ENCODE results near the gene HECW1. TPM values are rescaled to one million over a fixed set of nuclear protein-coding genes. Genes with fewer than 3 reads are reported as not detected.

Gene HECW1
- total and polyA plus RNA-seq, 2 of the 13 experiments (the other 11 are each of a cell fraction or from before 2014, with no cell fraction given): not detected

DNA sequence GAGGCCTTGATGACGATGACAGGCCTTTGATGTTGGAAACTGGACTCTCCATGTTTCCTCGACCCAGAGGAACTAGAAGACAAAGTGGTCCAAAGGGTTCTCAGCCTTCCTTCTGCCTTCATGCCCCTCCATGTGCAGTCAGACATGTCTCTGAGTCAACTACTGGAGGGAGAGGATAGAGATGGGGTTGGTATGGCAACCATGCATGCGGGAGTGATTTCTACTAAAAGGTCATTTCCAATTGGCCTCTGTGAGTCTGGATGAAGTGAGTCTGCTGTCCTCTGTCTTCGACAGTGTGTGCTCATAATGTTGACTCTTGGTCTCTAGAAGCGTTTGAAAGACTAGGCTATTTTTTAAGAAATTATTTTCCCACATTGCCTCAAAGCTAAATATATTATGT is 499.7 kb downstream of the HECW1 start:
- BruUV-seq (replicated peaks): no TSS peak
- Histone ChIP-seq H3K9ac (ENCODE audit: insufficient read depth, low read depth, low read length) (no peak overlapping the region), H3K79me2 (ENCODE audit: insufficient read depth, low read length) (peaks cover 6% of the 10 kb centered on the region), H3K9me3 (ENCODE audit: low read length) (no peaks in the 10 kb centered on the region), H2AFZ (ENCODE audit: low read length) (no peak overlapping the region), H4K20me1 (ENCODE audit: insufficient read depth, low read length) (0 out of 2 replicates have a peak, but pooled peaks cover 4% of the 10 kb centered on the region), H3K36me3 (replicated peaks in 1 of 2; ENCODE audit: control insufficient read depth in 1 of 2, insufficient read depth in 2 of 2, low read length in 2 of 2) (peaks cover 15 to 64% of the 10 kb centered on the region in 2 experiments), H3K4me1 (ENCODE audit: insufficient read depth, low read length) (no peaks in the 10 kb centered on the region), H3K4me3 (replicated peaks in 1 of 3; ENCODE audit: insufficient read depth in 1 of 3, low read depth in 2 of 3, low read length in 3 of 3) (no peak overlapping the region), H3K27ac (ENCODE audit: extremely low read length, insufficient read depth, low read length) (no peak overlapping the region), H3K4me2 (ENCODE audit: low read depth, low read length) (no peak overlapping the region), H3K27me3 (ENCODE audit: control insufficient read depth in 1 of 2, insufficient read depth in 2 of 2, low read length in 2 of 2) (no peaks in the 10 kb centered on the region)
- ChIA-PET POLR2A (no interaction called here), CTCF (ENCODE audit: low intra/inter-chr PET ratio, low total read pairs) (no interaction called here)
- in situ Hi-C loops (cut with HindIII; ENCODE audit: extremely low pct_ligation_motif_present, low pct_unique_long_range_greater_than_20kb): no loop called here
- 93% methylated on average over 5 of the region's 5 CpGs for WGBS (ENCODE audit: low lambda C conversion rate)
- DNase-seq (ENCODE audit: low spot score) (no peak), ATAC-seq (no peak), FAIRE-seq (no peak)
- TF ChIP-seq ZNF704 (CRISPR knock-in tag; IDR thresholded peaks at IDR 0.05; ENCODE audit: borderline replicate concordance) (no peak), EEA1 (CRISPR knock-in tag; IDR thresholded peaks at IDR 0.05; ENCODE audit: borderline replicate concordance) (no peak), ZNF709 (CRISPR knock-in tag; IDR thresholded peaks at IDR 0.05) (no peak), ZNF34 (CRISPR knock-in tag; IDR thresholded peaks at IDR 0.05; ENCODE audit: borderline replicate concordance) (no peak), ARHGAP35 (CRISPR knock-in tag; IDR thresholded peaks at IDR 0.05; ENCODE audit: borderline replicate concordance) (no peak), ZNF530 (CRISPR knock-in tag; IDR thresholded peaks at IDR 0.05; ENCODE audit: low read depth) (no peak), E2F5 (CRISPR knock-in tag; conservative IDR thresholded peaks at IDR 0.05) (no peak), ZNF850 (CRISPR knock-in tag; conservative IDR thresholded peaks at IDR 0.05) (no peak), RBM39 (IDR thresholded peaks at IDR 0.05; ENCODE audit: low read depth, low read length, poor library complexity, severe bottlenecking) (no peak), RELA (CRISPR knock-in tag; IDR thresholded peaks at IDR 0.05) (no peak), SKIL (CRISPR knock-in tag; IDR thresholded peaks at IDR 0.05; ENCODE audit: borderline replicate concordance) (no peak), HMG20B (CRISPR knock-in tag; conservative IDR thresholded peaks at IDR 0.05) (no peak), ZNF335 (CRISPR knock-in tag; IDR thresholded peaks at IDR 0.05) (no peak), KAT2B (IDR thresholded peaks at IDR 0.05; ENCODE audit: borderline replicate concordance, low read depth, low read length) (no peak), NRL (CRISPR knock-in tag; IDR thresholded peaks at IDR 0.05; ENCODE audit: borderline replicate concordance) (no peak), TBX3 (IDR thresholded peaks at IDR 0.05; ENCODE audit: borderline replicate concordance) (no peak), ZBTB7A (CRISPR knock-in tag; IDR thresholded peaks at IDR 0.05) (no peak), MTA1 (CRISPR knock-in tag; IDR thresholded peaks at IDR 0.05; ENCODE audit: borderline replicate concordance) (no peak)
- TF ChIP-seq, protein P1, sequence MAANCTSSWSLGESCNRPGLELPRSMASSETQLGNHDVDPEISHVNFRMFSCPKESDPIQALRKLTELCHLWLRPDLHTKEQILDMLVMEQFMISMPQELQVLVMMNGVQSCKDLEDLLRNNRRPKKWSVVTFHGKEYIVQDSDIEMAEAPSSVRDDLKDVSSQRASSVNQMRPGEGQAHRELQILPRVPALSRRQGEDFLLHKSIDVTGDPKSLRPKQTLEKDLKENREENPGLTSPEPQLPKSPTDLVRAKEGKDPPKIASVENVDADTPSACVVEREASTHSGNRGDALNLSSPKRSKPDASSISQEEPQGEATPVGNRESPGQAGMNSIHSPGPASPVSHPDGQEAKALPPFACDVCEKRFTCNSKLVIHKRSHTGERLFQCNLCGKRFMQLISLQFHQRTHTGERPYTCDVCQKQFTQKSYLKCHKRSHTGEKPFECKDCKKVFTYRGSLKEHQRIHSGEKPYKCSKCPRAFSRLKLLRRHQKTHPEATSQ (CRISPR knock-in tag; IDR thresholded peaks at IDR 0.05; ENCODE audit: borderline replicate concordance): no peak
- intact Hi-C loops (cut with micrococcal nuclease; ENCODE audit: unreplicated experiment): no loop called here

Data from HepG2 (cell line).